Activated CD8-positive, alpha-beta T cell treated with anti-CD3 and anti-CD28 coated beads for 36 hours (primary cell): ENCODE data around the gene FHIP1A. TPM values are rescaled to one million over a fixed set of nuclear protein-coding genes. Genes with fewer than 3 reads are reported as not detected.

Experiments used
- ATAC-seq: fragments of 200-7000 bp; cut with Tn5 transposase; one replicate; pipeline ENCODE4 v1.10.0; 2021; ENCODE audit warnings: mild to moderate bottlenecking, moderate library complexity
- CTCF ChIA-PET: fragments of 350-600 bp; sonication (Branson Sonifier 250); formaldehyde crosslinking; loops from one replicate; lab custom pipeline; 2021; ENCODE audit warnings: antibody characterized with exemption; lab: Charles Lee
- POLR2A ChIA-PET: fragments of 350-600 bp; sonication (Branson Sonifier 250); formaldehyde crosslinking; loops from one replicate; lab custom pipeline; 2021; ENCODE audit warnings: antibody characterized with exemption; lab: Charles Lee
- DNase-seq: peaks from one replicate; pipeline ENCODE4 v3.0.0-alpha.2; 2020
- H3K27ac Mint-ChIP-seq: one replicate; pipeline ENCODE4 v1.8.0; 2021; ENCODE audit warnings: mild to moderate bottlenecking, mixed read lengths
- H3K27me3 Mint-ChIP-seq: one replicate; pipeline ENCODE4 v1.8.0; 2021; ENCODE audit warnings: mixed read lengths
- H3K36me3 Mint-ChIP-seq: one replicate; pipeline ENCODE4 v1.8.0; 2021; ENCODE audit warnings: low read depth, mixed read lengths
- H3K4me1 Mint-ChIP-seq: one replicate; pipeline ENCODE4 v1.8.0; 2021; ENCODE audit warnings: low read depth, mixed read lengths
- H3K4me3 Mint-ChIP-seq: one replicate; pipeline ENCODE4 v1.8.0; 2021; ENCODE audit warnings: mild to moderate bottlenecking, moderate library complexity, mixed read lengths
- H3K9me3 Mint-ChIP-seq: one replicate; pipeline ENCODE4 v1.8.0; 2021; ENCODE audit warnings: mixed read lengths
- intact Hi-C: fragments of 100-400 bp; cut with micrococcal nuclease; formaldehyde crosslinking; loops from one replicate; pipeline ENCODE4 v1.10.0; 2022
- total RNA-seq, 2 experiments: library from RNA; stranded (reverse); gene quantifications; one replicate each; pipeline ENCODE4 v1.2.3, GENCODE V29; 2021
- TF ChIP-seq, protein P1 (sequence below): fragments of 200-600 bp; IDR thresholded peaks from one replicate; pipeline ENCODE4 v1.8.0; 2022; ENCODE audit warnings: antibody characterized with exemption, mild to moderate bottlenecking

FHIP1A gene
- total RNA-seq, 2 experiments from 2014 or later = 0.76 to 0.86 TPM

DNA sequence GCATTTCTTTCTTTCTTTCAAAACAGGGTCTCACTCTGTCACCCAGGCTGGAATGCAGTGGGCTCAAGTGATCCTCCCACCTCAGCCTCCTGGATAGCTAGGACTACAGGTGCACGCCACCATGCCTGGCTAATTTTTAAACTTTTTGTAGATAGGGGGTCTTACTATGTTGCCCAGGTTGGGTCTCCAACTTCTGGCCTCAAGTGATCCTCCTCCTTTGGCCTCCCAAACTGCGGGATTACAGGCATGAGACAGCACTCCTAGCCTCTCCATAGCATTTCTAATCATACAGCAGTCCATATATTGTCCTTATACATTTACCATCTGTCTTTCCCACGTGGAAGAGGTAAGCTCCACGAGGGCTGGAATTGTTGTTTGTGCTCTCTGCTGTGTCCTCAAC is 2.0 kb upstream of the FHIP1A start:
- H3K4me3 Mint-ChIP-seq = no peak overlapping the region
- no peaks in the 10 kb centered on the region for H3K9me3 Mint-ChIP-seq
- intact Hi-C loops = no loop called here
- DNase-seq = no peak
- ATAC-seq = no peak
- H3K27ac Mint-ChIP-seq = no peak overlapping the region
- ChIA-PET POLR2A (no interaction called here), CTCF (interaction anchor here (0.8 to 1.4 kb wide), 2 partner anchors 131 to 323 kb away, joined by 3 read pairs; no protein-coding TSS in a partner anchor)
- H3K36me3 Mint-ChIP-seq = no peaks in the 10 kb centered on the region
- peaks cover 24% of the 10 kb centered on the region for H3K4me1 Mint-ChIP-seq
- peaks cover 43% of the 10 kb centered on the region for H3K27me3 Mint-ChIP-seq
- TF ChIP-seq, protein P1, sequence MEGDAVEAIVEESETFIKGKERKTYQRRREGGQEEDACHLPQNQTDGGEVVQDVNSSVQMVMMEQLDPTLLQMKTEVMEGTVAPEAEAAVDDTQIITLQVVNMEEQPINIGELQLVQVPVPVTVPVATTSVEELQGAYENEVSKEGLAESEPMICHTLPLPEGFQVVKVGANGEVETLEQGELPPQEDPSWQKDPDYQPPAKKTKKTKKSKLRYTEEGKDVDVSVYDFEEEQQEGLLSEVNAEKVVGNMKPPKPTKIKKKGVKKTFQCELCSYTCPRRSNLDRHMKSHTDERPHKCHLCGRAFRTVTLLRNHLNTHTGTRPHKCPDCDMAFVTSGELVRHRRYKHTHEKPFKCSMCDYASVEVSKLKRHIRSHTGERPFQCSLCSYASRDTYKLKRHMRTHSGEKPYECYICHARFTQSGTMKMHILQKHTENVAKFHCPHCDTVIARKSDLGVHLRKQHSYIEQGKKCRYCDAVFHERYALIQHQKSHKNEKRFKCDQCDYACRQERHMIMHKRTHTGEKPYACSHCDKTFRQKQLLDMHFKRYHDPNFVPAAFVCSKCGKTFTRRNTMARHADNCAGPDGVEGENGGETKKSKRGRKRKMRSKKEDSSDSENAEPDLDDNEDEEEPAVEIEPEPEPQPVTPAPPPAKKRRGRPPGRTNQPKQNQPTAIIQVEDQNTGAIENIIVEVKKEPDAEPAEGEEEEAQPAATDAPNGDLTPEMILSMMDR = no peak

DNA sequence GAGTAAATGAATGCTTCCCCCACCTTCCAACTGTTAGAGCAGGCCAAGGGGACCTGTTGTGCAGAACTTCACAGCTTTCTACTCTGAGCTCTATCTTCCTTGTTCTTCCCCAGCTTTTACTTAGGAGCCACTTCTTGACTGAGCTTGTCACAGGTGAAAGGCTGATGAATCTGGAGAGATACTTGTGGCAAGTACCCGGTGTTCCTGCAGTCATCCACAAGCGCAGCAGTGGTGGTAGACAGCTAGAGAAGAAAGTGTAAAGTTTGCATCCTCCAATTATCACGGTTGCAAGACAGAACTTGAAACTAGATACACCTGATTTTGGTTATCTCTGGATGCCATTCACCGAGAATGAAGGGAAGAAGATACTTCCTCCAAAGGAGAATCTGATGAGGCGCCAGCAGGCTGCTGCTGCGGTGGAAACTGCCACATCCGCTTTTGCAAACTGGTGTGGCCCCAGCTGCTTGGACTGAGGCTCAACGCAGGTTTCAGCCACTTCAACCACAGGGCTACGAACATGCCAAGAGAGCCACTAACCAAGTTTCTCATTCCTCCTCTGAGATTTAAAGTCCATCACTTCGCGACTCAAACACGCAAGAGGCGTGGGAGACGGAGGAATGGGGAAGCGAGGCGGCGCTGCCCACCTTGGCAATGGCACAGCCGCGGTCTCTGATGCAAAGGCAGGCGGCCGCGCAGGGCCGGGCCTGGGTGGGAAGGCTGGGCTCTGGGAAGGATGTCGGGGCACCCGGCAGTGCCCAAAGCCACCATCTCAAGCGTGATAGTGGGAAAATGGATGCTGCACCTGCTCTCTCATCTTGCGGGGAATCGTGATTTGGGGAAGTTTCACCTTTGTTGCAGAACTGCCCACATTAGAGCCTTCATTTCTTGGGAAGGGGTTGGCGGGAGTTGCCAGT is 1.3 kb upstream of the FHIP1A start:
- peak; percentile 7 for ATAC-seq

DNA sequence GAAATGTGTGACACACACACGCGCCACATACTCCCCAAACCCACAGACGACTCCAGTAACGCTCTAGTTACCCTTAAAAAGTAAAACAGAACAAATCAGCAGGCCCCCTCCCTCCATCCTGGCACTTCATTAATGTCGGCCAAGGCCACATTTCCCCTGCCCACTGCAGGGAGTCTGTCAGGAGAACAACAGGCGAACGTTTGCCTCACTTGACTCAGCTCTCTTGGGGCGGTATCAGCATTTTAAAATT is 671 bp upstream of the FHIP1A start:
- H3K27ac Mint-ChIP-seq = peak overlapping the region; percentile 49
- H3K4me1 Mint-ChIP-seq = peaks cover 24% of the 10 kb centered on the region
- ATAC-seq (no peak), DNase-seq (no peak)
- POLR2A ChIA-PET = no interaction called here
- H3K9me3 Mint-ChIP-seq = no peaks in the 10 kb centered on the region
- CTCF ChIA-PET = no interaction called here
- H3K36me3 Mint-ChIP-seq = no peaks in the 10 kb centered on the region
- H3K4me3 Mint-ChIP-seq = peak overlapping the region; percentile 77
- TF ChIP-seq, protein P1 = no peak
- H3K27me3 Mint-ChIP-seq = peaks cover 47% of the 10 kb centered on the region
- intact Hi-C loops = no loop called here

More for the DNA sequence above, 1.3 kb upstream of the FHIP1A start:
- Mint-ChIP-seq H3K9me3 (no peaks in the 10 kb centered on the region), H3K27ac (peak overlapping the region; percentile 49), H3K36me3 (no peaks in the 10 kb centered on the region), H3K27me3 (peaks cover 43% of the 10 kb centered on the region), H3K4me3 (peak overlapping the region; percentile 77), H3K4me1 (peaks cover 24% of the 10 kb centered on the region)
- intact Hi-C loops = no loop called here
- TF ChIP-seq, protein P1 = no peak
- CTCF ChIA-PET = interaction anchor here (0.8 to 1.4 kb wide), 2 partner anchors 132 to 322 kb away, joined by 3 read pairs; no protein-coding TSS in a partner anchor
- POLR2A ChIA-PET = no interaction called here
- peak; percentile 65 for DNase-seq

DNA sequence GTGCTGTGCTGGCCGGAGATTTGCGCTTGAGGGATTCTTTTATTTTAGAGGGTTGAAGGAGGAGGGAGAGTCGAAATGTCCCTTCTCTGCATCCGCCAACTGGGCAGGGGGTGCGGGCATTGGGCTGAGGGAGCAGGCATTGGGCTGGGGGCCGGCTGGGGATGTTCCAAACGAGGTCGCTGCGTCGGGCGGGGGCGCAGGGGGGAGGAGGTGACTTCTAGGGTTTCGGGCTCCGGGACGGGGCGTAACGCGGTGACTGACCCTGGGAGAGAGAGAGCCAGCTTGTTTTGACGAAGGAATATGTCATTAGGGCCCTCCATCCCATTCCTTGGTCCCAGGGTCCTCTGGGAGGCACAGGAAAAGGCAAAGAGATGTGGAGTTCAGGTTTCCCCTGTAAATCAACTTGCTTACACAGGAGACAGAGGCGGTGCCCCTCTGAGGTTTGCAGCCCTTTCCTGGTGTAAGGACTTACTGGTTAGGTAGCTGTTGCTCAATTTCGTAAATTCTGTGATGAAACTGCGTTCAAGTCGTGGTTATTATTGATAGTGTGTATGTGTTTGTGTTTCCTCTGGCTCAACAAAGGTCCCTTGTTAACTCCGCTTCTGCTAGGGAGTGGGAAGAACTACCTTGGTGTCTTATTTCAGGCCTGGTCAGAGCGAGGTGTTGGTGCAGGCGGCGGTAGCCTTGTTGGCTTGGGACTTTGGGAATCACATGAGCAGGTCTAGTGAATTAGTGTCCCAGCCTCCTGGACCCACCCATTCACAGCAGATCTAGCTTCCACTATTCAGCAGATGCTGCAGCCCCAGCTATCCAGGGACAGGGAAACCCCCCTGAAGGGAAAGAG is 716 bp downstream of the FHIP1A start:
- H3K27me3 Mint-ChIP-seq = peaks cover 48% of the 10 kb centered on the region
- H3K36me3 Mint-ChIP-seq = no peaks in the 10 kb centered on the region
- POLR2A ChIA-PET = no interaction called here
- H3K9me3 Mint-ChIP-seq = no peaks in the 10 kb centered on the region
- no peak overlapping the region for H3K27ac Mint-ChIP-seq
- CTCF ChIA-PET = no interaction called here
- ATAC-seq (no peak), DNase-seq (peak; percentile 11)
- peaks cover 24% of the 10 kb centered on the region for H3K4me1 Mint-ChIP-seq
- TF ChIP-seq, protein P1 = no peak
- intact Hi-C loops = no loop called here
- peak overlapping the region; percentile 74 for H3K4me3 Mint-ChIP-seq
